ENCODE results near the gene DNMT1.

DNMT1 gene

DNA sequence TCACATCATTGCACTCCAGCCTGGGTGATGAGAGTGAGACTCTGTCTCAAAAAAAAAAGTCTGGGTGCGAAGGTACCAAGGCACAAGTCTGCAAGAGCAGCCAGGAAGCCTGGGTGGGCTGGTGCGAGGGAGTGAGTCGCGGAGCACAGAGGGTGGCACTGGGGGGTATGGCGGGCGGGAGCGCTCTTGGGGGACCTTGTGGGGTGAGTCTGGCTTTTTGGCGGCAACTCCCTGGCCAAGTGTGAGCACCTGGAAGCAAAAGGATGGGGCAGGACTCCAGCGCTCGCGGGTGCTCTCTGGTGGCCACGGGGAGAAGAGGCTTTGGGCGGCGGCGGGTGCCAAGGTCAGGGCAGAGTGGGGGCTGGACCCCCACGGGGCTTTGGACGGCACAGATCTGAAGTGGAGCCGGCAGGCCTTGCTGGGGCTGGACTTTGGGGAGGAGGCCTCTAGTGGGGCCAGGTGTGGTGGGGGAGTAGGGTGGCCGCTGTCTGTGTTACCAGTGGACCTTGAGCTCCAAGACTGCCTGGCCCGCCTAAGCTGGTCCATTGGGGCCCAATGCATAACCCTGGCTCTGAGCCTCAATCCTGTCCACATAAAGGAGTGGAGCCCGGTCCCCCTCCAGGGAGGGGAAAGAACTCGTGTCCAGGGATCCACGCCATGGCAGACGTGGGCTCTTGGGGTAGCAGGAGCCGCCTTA is 81.7 kb downstream of the DNMT1 start:
- no peak for DNase-seq (ENCODE audit: low read depth)

DNA sequence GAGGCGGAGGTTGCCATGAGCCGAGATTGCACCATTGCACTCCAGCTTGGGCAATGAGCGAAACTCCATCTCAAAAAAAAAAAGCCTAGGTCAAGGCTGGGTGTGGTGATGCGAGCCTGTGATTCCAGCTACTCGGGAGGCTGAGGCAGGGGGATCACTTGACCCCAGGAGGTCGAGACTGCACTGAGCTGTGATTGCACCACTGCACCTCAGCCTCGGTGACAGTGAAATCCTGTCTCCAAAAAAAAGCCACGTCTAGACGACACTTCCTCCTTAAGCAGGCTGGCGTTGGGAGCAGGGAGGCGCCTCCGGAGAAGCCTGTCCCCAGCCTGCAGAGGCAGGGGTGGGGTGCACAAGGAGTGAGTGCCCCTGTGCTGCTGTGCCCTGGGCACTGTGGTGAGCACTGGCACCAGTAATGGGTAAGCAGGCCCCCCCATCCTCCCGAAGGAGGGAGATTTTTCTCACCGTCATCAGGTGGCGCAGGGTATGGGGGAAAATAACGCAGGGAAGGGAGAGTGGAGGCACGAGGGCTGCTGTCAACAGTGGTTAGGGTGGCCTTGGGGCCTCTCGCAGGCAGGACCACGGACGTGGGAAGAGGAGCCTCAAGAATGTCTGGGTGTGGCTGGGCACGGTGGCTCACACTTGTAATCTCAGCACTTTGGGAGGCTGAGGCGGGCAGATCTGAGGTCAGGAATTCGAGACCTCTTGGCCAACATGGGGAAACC is 82.6 kb downstream of the DNMT1 start:
- no peak for DNase-seq (ENCODE audit: low read depth)

DNA sequence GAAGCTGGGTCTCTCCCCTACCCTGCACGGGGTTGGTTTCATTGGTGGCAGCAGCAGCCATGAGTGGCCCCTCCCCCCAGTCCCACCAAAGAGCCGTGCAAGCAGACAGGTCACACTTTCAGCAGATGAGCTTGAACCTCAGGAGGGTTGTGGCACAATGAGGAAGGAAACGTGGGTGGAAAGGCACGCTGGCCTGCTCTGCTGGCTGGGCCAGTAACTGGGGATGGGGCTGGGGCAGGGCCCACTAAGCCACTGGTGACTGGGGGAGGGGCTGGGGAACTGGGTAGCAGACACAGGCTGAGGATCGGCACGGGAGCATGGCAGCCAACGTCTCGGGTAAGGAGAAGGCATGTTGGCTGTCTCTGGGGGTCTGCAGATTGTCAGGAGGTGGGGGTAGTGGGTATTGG is 83.3 kb downstream of the DNMT1 start, which contains the start of gene P2RY11:
TSS of gene P2RY11 (plus strand) at position 289 of the 407 bp plus-strand sequence. CDS start at position 318, 29 bp downstream.
- no peak for DNase-seq (ENCODE audit: low read depth)

DNA sequence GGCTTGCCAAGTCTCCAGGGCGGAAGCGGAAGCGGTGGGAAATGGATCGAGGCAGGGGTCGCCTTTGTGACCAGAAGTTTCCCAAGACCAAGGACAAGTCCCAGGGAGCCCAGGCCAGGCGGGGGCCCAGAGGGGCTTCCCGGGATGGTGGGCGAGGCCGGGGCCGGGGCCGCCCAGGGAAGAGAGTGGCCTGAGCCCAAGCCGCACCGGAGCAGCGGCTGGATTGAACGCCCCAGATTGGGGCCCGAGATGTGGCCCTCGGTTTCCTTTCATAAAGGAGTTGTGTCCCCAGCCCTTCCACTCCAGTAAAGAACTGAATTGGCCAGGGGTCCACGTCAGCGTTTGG is 83.8 kb downstream of the DNMT1 start:
- DNase-seq (ENCODE audit: low read depth): no peak

DNA sequence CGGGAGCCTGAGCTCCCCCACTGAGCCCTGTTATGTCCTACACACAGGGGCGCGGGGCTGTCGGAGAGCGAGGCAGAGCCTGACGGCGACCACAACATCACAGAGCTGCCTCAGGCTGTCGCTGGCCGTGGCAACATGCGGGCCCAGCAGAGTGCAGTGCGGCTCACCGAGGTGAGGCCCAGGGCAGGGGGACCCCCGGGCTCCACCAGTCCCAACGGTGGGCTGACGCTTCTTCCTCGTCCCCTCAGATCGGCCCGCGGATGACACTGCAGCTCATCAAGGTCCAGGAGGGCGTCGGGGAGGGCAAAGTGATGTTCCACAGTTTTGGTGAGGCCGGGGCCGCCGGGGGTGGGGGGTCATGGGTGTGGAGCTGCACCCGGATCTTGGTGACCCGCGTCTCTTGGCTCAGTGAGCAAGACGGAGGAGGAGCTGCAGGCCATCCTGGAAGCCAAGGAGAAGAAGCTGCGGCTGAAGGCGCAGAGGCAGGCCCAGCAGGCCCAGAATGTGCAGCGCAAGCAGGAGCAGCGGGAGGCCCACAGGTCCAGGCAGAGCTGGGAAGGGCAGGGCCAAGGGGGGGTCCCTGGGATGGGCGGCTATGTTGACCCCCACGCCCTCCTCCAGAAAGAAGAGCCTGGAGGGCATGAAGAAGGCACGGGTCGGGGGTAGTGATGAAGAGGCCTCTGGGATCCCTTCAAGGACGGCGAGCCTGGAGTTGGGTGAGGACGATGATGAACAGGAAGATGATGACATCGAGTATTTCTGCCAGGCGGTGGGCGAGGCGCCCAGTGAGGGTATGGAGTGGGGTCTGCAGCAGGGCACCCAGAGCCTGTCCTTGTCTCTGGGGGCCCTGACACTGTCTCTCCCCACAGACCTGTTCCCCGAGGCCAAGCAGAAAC is 84.4 kb downstream of the DNMT1 start:
- no peak for DNase-seq (ENCODE audit: low read depth)

DNA sequence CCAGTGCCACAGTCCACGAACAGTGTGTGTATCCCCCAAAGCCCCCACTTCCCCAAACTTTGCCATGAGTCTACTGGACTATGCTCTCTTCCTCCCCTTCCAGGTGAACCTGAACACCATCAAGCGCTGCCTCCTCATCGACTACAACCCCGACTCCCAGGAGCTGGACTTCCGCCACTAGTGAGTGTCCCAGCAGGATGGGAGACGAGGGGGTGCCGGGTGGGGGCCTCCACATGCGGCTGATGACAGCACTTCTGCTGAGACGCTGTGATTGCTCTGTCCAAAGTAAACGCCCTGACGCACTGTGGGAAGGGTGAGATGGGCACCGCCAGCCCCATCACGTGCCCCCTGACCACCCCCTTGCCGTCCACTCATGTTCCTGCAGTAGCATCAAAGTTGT is 85.2 kb downstream of the DNMT1 start:
- no peak for DNase-seq (ENCODE audit: low read depth)

DNA sequence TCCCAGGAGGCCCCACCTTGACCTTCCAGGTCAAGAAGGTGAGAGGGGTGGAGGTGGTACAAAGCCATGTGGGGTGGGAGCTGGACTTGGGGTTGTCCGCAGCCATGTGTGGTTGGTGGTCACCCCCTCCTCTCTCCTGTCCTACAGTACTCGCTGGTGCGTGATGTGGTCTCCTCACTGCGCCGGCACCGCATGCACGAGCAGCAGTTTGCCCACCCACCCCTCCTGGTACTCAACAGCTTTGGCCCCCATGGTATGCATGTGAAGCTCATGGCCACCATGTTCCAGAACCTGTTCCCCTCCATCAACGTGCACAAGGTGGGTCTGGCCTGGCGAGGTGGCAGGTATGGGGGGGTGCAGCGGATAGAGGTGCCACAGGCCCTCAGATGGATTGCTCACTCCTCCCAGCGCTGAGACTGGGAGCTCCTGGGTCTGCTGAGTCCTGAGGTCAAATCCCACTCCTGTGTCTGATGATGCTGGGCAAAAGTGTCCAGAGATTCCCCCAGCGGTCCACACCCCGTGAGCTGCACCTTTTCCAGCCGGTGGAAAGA is 86.9 kb downstream of the DNMT1 start:
- no peak for DNase-seq (ENCODE audit: low read depth)

DNA sequence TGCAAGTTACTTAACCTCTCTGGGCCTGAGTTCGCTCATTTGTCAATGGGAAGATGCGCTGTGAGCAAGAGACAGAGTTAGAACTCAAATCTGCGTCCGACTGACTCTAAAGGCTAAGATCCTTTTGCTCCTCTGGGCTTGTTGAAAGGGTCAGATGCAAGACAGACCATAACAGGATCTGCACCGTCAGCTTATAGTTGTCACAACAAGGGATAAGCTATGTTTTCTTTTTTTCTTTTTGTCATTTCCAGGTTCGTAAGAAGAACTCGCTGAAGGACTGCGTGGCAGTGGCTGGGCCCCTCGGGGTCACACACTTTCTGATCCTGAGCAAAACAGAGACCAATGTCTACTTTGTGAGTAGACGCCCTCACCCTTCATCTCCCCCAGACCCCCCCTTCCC is 87.5 kb downstream of the DNMT1 start:
- DNase-seq (ENCODE audit: low read depth): no peak

DNA sequence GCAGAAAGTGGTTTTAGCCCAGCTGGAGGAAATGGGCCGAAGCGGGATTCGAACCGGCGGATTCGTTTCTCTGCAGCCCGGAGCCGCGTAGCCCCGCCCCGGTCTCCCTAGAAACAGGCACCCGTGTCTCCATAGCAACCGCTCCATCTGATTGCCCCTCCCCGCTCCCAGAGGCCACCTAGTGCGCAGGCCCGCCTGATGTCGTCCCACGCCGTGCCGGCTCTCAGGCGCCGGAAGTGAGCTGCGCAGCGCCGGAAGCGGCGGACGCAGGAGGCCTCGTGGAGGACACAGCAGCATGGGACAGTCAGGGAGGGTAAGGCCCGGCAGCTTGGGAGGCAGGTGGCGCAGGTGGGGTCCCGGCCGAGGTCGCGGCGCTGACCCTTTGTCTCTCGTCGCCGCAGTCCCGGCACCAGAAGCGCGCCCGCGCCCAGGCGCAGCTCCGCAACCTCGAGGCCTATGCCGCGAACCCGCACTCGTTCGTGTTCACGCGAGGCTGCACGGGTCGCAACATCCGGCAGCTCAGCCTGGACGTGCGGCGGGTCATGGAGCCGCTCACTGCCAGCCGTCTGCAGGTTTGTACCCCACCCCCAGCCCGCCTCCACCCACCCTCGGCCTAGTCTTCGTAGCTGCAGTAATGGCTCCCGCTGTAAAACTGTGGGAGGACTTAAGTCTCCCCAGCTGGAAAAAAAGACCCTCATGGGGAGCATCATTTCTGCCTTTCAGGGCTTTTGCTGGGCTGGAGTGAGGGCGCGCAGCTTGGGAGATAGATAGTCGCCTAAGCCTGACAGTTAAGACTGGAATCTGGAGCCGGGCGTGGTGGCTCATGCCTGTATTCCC is 88.4 kb downstream of the DNMT1 start, which contains the start of gene PPAN:
TSS of gene PPAN (plus strand) at position 263 of the 837 bp plus-strand sequence. CDS start at position 296, 33 bp downstream.
- peak; percentile 78 for DNase-seq (ENCODE audit: low read depth)

DNA sequence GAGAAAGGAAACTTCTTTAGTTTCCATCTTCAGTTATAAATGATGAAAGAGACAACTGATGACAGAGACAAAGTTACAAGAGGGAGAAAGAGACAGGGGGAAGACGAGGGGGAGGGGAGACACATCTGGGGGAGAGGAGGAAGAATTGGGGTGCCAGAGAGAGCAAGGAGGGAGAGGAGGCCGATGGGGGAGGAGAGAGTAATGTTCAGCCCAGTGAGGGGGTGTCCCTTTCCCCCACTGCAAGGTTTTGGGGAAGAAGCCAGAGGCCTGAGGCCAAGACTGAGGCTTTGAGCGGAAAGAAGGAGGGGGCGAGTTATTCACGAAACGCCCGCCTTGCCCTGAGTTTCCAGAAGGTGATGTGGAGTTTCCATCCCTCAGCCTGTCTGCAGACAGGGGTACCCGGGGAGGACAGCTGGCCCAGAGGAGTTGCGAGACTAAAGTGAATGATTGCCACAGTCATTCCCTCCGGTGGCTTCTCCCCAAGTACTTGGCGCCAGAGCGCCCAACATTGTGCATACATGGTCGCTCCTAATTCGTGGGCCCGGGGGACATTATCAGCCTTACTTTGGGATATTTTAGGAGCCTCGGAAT is 89.1 kb downstream of the DNMT1 start:
- no peak for DNase-seq (ENCODE audit: low read depth)

DNA sequence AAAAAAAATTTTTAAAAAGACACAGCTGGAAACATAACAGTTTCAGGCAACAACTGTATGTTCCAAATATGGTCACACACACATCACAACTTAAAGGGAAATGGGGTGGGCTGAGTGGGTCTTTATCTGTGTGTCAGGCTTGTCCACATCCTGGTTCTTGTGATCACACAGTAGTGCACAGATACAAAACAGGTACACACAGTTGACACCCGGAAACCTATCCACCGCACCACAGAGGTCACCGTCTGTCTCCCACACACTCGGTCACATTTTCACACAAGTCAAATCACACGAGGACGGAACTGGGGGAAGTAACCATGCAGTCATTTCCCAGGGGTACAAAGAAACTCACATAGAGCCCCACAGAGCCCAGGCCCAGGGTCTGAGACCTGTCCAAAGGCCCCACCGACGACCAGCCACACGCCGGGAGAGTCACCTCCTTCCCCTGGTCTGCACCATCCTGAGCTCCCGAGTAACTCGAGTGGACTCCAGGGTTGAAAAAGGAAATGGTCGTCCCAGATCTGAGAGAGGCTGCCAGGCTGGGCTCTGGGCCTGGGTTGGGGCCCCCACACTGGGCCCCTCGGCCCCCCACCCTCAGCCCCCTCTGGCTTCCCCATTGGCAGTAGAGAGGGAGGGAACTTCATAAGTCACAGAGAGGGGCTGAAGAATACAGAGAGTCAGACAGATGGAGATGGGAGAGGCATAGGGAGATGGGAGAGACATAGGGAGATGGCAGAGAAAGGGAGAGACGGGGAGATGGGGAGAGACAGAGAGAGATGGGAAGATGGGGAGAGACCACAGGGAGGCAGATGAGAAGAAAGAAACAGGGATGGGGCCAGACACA is 89.9 kb downstream of the DNMT1 start:
- no peak for DNase-seq (ENCODE audit: low read depth)

DNA sequence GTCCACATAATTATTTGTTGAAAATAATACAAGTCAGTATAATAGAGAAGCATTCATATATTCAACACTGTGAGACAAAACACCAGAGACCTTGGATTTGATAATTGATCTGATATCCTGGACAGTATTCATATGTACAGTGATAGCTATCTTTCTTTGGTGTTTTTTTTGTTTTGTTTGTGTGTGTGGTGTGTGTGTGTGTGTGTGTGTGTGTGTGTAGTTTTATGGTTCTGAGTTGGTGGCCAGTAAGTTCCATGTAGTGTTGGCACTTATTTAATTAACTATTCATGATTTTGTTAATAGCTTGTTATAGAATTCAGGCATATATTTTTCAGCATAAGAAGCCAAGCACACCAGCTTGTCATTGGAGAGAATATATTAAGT is 90.6 kb downstream of the DNMT1 start:
- DNase-seq (ENCODE audit: low read depth): no peak

DNA sequence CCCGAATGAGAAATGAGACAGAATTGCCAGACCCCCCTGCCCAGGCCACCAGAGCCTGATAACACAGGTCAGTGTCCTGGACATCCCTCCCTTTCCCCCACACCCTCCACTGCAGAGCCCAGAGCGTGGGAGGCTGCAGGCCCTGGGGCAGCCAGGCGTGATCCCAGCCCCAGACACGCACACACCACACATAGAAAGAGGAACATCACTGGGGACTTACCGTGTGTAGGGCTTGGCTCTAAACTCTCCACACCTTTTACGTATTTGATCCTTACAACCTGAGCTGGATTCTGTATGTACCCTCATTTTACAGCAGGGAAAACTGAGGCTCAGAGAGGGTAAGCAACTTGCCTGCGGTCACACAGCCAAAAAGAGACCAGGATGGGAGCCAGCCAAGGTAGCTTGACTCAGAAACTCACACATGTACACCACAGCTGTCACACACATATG is 91.9 kb downstream of the DNMT1 start:
- no peak for DNase-seq (ENCODE audit: low read depth)

DNA sequence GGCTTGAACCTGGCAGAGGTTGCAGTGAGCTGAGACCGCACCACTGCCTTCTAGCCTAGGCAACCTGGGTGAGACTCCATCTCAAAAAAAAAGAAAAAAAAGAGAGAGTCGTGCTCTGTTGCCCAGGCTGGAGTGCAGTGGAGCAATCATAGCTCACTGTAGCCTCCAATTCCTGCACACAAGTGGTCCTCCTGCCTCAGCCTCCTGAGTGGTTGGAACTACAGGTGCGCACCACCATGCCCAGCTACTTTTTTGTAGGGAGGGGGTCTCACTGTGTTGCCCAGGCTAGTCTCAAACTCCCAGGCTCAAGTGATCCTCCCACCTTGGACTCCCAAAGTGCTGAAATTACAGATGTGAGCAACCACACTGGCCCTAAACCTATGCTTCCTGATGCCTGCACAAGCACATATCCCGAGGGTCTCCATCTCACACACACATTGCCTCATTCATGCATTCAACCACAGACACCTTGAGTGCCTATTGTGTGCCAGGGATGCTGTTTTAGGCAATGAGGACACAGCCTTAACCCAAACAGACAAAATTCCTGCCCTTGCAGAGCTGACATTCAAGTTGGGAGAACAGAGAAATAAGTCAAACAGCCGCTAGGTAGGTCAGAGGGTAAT is 94.5 kb downstream of the DNMT1 start:
- no peak for DNase-seq (ENCODE audit: low read depth)

DNA sequence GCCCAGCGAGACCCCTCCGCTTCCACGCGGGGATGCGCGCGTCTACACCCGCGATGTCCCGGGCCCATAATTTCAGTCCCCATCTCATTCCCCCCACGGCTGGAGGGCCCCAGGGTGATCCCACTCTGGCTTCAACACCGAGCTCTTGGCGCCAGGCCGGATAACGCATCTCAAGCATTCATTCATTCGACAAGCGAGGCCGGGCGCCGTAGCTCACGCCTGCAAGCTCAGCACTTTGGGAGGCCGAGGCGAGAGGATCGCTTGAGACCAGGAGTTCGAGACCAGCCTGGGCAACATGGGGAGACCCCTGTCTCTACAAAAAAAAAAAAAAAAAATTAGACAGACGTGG is 98.2 kb downstream of the DNMT1 start:
- DNase-seq (ENCODE audit: low read depth): no peak

DNA sequence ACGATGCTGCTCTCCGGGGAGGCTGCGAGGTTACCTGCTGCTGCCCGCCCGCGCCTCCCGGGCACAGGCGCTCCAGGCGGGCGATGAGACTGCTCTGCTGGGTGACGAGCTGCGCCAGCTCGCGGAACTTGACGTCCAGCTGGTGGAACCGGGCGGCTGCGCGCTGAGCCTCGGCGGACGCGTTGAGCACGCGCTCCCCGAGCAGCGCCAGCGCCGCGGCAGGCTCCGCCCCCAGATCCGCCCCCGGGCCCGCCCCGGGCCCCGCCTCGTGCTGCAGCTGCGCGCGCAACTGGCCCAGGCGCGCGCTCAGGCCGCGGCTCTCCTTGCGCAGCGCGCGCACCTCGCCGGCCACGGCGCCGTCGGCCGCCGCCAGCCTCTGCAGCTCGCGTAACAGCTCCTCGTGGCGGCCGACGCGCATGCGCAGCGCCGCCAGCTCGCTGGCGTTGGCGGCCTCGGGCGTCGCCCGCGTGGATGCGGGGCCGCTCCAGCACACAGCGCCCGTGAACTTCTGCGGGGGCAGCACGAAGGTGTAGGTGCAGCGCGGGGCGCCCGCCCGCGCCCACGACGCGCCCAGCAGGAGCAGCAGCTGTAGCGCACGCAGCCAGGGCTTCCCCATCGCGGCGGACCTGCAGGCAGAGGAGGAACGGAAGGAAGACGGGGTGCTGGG is 98.7 kb downstream of the DNMT1 start:
- DNase-seq (ENCODE audit: low read depth): no peak

DNA sequence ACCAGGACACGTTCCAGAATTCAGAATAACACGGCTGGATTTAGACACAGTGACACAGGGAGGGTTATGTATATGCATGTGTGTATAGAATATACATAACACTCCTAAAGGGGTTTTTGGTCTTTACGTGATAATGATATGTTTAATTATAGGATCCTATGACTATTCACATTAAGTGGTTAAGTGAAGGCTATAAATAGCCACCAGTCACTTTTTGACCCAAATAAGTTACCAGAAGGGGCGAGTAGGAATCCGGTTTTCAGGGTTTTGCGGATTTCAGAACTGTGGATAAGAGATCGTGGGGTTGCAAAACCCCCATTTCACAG is 99.2 kb downstream of the DNMT1 start:
- no peak for DNase-seq (ENCODE audit: low read depth)

DNA sequence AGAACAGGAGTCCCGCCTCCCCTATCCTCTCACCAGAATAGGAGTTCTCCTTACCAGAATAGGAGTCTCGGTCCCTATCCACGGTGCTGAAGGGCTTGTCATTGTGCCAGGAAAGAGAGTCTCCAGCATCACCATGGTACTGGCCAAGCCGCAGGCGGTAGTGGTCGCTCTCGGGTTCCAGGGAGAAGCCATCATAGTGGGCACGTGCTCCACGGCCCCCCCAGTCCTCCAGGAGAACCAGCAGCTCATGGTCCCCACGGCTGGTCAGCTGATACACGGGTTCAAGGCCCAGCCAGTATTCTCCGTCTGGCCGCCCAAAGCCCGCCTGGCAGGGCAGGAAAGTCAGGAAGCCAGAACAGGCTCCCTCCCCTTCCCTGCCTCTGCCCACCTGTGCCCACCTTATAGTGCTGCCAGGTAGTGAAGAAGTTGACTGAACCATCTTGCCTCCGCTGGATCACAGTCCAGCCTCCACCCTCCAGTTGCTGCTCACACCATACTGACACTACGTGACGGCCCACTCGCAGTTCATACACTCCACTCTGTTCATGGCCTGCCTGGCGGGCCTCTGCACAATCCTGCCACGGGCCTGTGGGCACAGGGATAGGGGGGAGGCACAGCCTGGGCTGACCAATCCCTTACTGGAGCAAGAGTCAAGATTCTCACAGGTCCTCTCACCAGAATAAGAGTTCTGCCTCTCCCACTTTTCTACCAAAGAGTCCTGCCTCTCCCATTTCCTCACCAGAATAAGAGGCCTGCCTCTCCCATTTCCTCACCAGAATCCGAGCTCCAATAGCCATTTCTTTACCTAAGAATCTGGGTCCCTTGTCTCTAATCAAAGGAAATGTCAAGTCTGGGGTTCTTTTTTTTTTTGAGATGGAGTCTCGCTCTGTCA is 101.2 kb downstream of the DNMT1 start:
- DNase-seq (ENCODE audit: low read depth): no peak
